GM19372 (cell line): ENCODE results near the gene F2RL2.
"Not testable (repeated sequence)": the region's sequence is repeated elsewhere in the genome, so short reads cannot be mapped to it uniquely, and the experiment has no call there.

Source experiments
- ATAC-seq: cut with Tn5 transposase; IDR thresholded peaks from one replicate; pipeline ENCODE4 v1.9.1; 2021; ENCODE audit warnings: mild to moderate bottlenecking, low read depth, moderate library complexity; ENCODE audit not compliant: unreplicated experiment

The F2RL2 gene

GRCh38 chr5:76625087-76625815 lies 2.0 kb upstream of the F2RL2 start:
- ATAC-seq, result no peak

GRCh38 chr5:76622076-76622475 lies 1.1 kb downstream of the F2RL2 start:
- ATAC-seq, result no peak

- ATAC-seq, result no peak
Measured at GRCh38 chr5:76620166-76620565, 3.0 kb downstream of the F2RL2 start.

GRCh38 chr5:76617675-76618074 lies 5.5 kb downstream of the F2RL2 start:
- no peak for ATAC-seq

- no peak for ATAC-seq
Measured at GRCh38 chr5:76617229-76617628, 6.0 kb downstream of the F2RL2 start.

GRCh38 chr5:76616206-76616605 lies 7.0 kb downstream of the F2RL2 start:
- no peak for ATAC-seq

GRCh38 chr5:76615759-76616158 lies 7.4 kb downstream of the F2RL2 start:
- no peak for ATAC-seq

- ATAC-seq, result no peak
Measured at GRCh38 chr5:76612942-76613341, 10.3 kb downstream of the F2RL2 start.

GRCh38 chr5:76610196-76610595 lies 13.0 kb downstream of the F2RL2 start:
- ATAC-seq, result no peak

GRCh38 chr5:76608833-76609232 lies 14.4 kb downstream of the F2RL2 start:
- no peak for ATAC-seq

GRCh38 chr5:76607353-76607871 lies 15.8 kb downstream of the F2RL2 start:
- ATAC-seq, result no peak

- no peak for ATAC-seq
Measured at GRCh38 chr5:76606701-76607100, 16.5 kb downstream of the F2RL2 start.

- ATAC-seq, result no peak
Measured at GRCh38 chr5:76604838-76605237, 18.4 kb downstream of the F2RL2 start.

GRCh38 chr5:76603991-76604390 lies 19.2 kb downstream of the F2RL2 start:
- ATAC-seq, result not testable (repeated sequence)

- no peak for ATAC-seq
Measured at GRCh38 chr5:76602094-76602726, 21.0 kb downstream of the F2RL2 start.

- no peak for ATAC-seq
Measured at GRCh38 chr5:76601470-76601869, 21.7 kb downstream of the F2RL2 start.

- no peak for ATAC-seq
Measured at GRCh38 chr5:76600716-76601115, 22.5 kb downstream of the F2RL2 start.

- no peak for ATAC-seq
Measured at GRCh38 chr5:76598531-76598930, 24.7 kb downstream of the F2RL2 start.

GRCh38 chr5:76595755-76596481 lies 27.3 kb downstream of the F2RL2 start:
- ATAC-seq, result no peak

GRCh38 chr5:76594107-76594506 lies 29.1 kb downstream of the F2RL2 start:
- no peak for ATAC-seq

GRCh38 chr5:76592692-76593091 lies 30.5 kb downstream of the F2RL2 start:
- no peak for ATAC-seq
